ENCODE measurements around the gene PCDHGA1.
"Not testable (repeated sequence)": the region's sequence is repeated elsewhere in the genome, so short reads cannot be mapped to it uniquely, and the experiment has no call there.

PCDHGA1 gene

GRCh38 chr5:141330299-141331080 is at the start of gene PCDHGA1:
Gene PCDHGA1, plus strand, starts transcription at chr5:141330514.
- peak; percentile 81 for TF ChIP-seq CTCF (conservative IDR thresholded peaks at IDR 0.05)
- H3K27ac ChIP-seq = peak within 1 kb of the TSS; percentile 26; the same call in 1 of the 2 replicates

- no peak for TF ChIP-seq CTCF (conservative IDR thresholded peaks at IDR 0.05)
- H3K27ac ChIP-seq = no peak overlapping the region
Observed at GRCh38 chr5:141298376-141298775, 31.9 kb upstream of the PCDHGA1 start.

- TF ChIP-seq CTCF (conservative IDR thresholded peaks at IDR 0.05) = no peak
- H3K27ac ChIP-seq = no peak within 1 kb of the TSS
Observed at GRCh38 chr5:141303756-141304155, 26.6 kb upstream of the PCDHGA1 start, which contains the start of gene SLC25A2. Gene SLC25A2, minus strand, starts transcription at chr5:141304049. Its CDS starts 184 bp downstream, at chr5:141303865.

- no peak overlapping the region for H3K27ac ChIP-seq
Observed at GRCh38 chr5:141306630-141307029, 23.7 kb upstream of the PCDHGA1 start.

GRCh38 chr5:141313711-141314110 is 16.6 kb upstream of the PCDHGA1 start:
- no peak for TF ChIP-seq CTCF (conservative IDR thresholded peaks at IDR 0.05)
- H3K27ac ChIP-seq = no peak overlapping the region

More at GRCh38 chr5:141306630-141307029, 23.7 kb upstream of the PCDHGA1 start:
- TF ChIP-seq CTCF (conservative IDR thresholded peaks at IDR 0.05) = no peak

- not testable (repeated sequence) for H3K27ac ChIP-seq
Observed at GRCh38 chr5:141316963-141317362, 13.4 kb upstream of the PCDHGA1 start.

GRCh38 chr5:141319202-141319601 is 11.1 kb upstream of the PCDHGA1 start:
- H3K27ac ChIP-seq = no peak overlapping the region
- TF ChIP-seq CTCF (conservative IDR thresholded peaks at IDR 0.05) = no peak

GRCh38 chr5:141319699-141320098 is 10.6 kb upstream of the PCDHGA1 start:
- peak overlapping the region; percentile 92; the same call in 1 of the 2 replicates for H3K27ac ChIP-seq
- no peak for TF ChIP-seq CTCF (conservative IDR thresholded peaks at IDR 0.05)

Measured in VCaP (cell line).